GM19099 (cell line): ENCODE data around the gene WAPL.

Source experiments
- POLR2A ChIP-seq: IDR thresholded peaks from 3 replicates; pipeline ENCODE4 v1.6.1; 2011; ENCODE audit warnings: low read depth; ENCODE audit not compliant: insufficient read length; ENCODE audit errors: extremely low read depth

The WAPL gene

DNA sequence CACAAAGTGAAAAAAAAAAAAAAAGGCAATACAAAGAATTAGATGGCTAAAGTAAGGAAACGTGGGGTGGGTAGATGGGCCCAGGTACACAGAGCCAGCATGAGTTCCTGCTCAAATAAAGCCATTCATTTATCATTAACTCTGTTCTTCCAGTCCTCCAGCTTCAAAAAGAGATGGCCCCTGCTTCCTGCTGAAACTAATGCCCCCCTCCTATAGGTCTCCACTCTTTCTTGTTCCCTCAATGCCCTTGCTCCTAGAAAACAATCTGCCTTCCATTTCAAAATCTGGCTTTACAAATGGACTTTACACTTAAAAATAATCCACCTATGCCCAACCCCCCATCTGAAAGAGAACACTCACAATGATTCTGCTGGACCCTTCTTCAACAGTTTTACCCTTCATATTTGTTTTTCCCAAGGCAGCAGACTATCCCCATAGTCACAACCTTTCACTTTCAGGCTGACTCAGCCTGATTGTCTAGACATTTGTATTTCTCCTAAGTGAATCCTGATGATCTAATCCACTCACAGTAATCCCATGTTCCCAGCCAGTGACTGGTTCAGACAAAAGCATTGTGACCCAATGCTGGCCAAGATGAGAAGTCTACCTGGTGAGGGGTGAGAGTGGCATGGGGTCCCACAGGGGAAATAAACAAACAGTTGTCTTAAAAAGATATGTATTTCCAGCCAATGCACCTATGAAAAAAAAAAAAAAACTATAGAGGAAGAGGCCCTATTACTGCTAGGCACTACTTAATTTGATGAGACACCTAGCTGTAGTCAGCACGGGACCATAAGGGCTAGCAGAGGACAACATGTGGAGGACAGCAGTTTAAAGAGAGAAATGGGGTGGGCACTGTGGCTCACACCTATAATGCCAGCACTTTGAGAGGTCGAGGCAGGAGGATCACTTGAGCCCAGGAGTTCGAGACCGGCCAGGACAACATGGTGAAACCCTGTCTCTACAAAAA, 80.4 kb downstream of the WAPL start:
- TF ChIP-seq POLR2A: no peak

GRCh38 chr10:86439544-86439943, 82.0 kb downstream of the WAPL start:
- TF ChIP-seq POLR2A: no peak

GRCh38 chr10:86438091-86438749, 83.4 kb downstream of the WAPL start:
- no peak for TF ChIP-seq POLR2A

DNA sequence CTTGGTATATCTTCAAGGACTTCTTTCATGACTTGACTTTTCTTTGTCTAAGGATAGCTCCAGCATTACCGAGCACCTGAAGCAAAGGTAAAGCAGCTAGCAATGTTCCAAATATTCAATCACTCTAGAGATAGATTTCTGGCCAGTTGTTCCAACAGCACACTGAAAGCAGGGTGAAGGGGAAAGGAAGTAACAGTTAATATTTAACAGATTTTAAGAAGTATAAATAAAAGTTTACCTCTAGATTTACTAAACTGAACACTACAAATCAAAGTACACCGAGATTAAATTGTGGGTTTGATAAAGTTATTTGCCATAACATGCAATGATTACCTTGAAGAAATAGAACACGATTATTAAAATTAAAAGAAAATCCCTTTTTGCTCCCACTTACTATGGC, 84.1 kb downstream of the WAPL start:
- TF ChIP-seq POLR2A: no peak

GRCh38 chr10:86436963-86437362, 84.6 kb downstream of the WAPL start:
- no peak for TF ChIP-seq POLR2A

GRCh38 chr10:86434656-86435055, 86.9 kb downstream of the WAPL start:
- no peak for TF ChIP-seq POLR2A

GRCh38 chr10:86423739-86424138, 97.9 kb downstream of the WAPL start:
- TF ChIP-seq POLR2A: no peak

DNA sequence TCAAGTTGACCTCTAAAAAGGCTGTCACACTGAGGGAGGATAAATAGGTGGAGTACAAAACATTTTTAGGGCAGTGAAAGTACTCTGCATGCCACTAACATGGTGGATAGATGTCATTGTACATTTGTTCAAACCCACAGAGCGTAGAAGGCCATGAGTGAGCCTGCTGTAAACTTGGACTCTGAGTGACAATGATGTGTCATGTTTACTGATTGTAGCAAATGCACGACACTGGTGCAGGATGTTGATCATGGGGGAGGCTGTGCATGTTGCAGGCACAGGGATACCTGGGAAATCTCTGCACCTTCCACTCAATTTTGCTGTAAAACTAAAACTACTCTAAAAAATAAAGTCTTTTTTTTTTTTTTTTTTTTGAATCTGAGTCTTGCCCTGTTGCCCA, 102.5 kb downstream of the WAPL start:
- TF ChIP-seq POLR2A: no peak

- no peak for TF ChIP-seq POLR2A
Measured at GRCh38 chr10:86415583-86415982, 106.0 kb downstream of the WAPL start.

- no peak for TF ChIP-seq POLR2A
Measured at GRCh38 chr10:86415116-86415515, 106.5 kb downstream of the WAPL start.

DNA sequence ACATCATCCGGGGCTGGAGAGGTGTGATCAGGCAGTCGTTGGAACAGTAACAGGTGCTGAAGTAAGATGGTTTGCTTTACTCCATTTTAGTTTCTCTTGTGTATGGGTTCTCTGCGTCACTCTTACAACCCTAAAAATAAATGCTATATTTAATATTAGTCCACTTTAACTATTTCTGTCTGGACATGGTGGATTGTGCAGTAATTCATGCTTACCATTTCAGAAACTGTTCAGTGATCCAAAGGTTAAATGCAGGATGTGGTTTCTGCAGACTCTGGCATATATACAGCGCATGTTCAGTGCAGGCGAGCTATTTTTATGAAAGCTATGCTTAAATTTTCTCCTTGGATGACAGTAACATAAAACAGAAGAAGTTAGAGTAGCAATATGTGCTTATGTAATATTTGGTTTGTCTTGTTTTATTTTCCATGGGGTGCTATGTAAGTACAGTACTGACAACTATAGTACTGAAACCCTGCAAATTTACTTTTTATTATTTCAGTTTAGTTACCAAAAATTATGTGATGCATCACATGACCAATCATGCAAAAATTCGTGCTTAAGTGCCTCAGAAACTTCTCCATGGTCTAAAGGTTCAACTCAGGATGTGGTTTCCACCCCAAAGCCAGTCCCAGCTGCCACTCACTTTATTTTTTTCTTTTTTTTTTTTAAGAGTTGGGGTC, 108.4 kb downstream of the WAPL start:
- no peak for TF ChIP-seq POLR2A

- TF ChIP-seq POLR2A: no peak
Measured at GRCh38 chr10:86411852-86412560, 109.6 kb downstream of the WAPL start.

GRCh38 chr10:86411281-86411841, 110.2 kb downstream of the WAPL start:
- TF ChIP-seq POLR2A: no peak

- TF ChIP-seq POLR2A: no peak
Measured at GRCh38 chr10:86410542-86411124, 111.0 kb downstream of the WAPL start.
